Small intestine (tissue), 7 donors: Measurements from ENCODE around the gene MAN2A2. TPM values are rescaled to one million over a fixed set of nuclear protein-coding genes. Genes with fewer than 3 reads are reported as not detected.

Experiments used
- DNase-seq, 2 donors: peaks; one replicate each; pipeline versions ENCODE4 v3.0.0 to v3.0.0-alpha.2; 2013
- FAIRE-seq: peaks from 2 replicates; lab custom pipeline; 2012; peaks lifted over from hg19 to GRCh38; lab: Jason Lieb, UNC
- H3K27ac ChIP-seq, 3 donors: one replicate each; pipeline ENCODE4 v1.5.1; 2013; ENCODE audit warnings: low read length in 2 of 3, mild to moderate bottlenecking in 2 of 3, control low read depth in 1 of 3, inconsistent platforms in 1 of 3, low read depth in 1 of 3, moderate library complexity in 1 of 3
- H3K27me3 ChIP-seq, 3 donors: one replicate each; pipeline ENCODE4 v1.6.1; 2013; ENCODE audit warnings: low read length in 3 of 3, inconsistent platforms in 1 of 3; ENCODE audit not compliant: control insufficient read depth in 3 of 3, insufficient read depth in 3 of 3
- H3K36me3 ChIP-seq, 3 donors: one replicate each; pipeline ENCODE4 v1.6.1; 2013; ENCODE audit warnings: low read length in 3 of 3, inconsistent platforms in 1 of 3, low read depth in 1 of 3, mild to moderate bottlenecking in 1 of 3, moderate library complexity in 1 of 3; ENCODE audit not compliant: control insufficient read depth in 3 of 3, insufficient read depth in 2 of 3
- H3K4me1 ChIP-seq, 3 donors: one replicate each; pipeline ENCODE4 v1.6.1; 2013; ENCODE audit warnings: low read length in 2 of 3, inconsistent platforms in 1 of 3, low read depth in 1 of 3, mild to moderate bottlenecking in 1 of 3, moderate library complexity in 1 of 3; ENCODE audit not compliant: control insufficient read depth in 3 of 3, insufficient read depth in 2 of 3
- H3K4me3 ChIP-seq, 3 donors: one replicate each; pipeline ENCODE4 v1.5.1; 2013; ENCODE audit warnings: low read length in 3 of 3, control low read depth in 1 of 3, inconsistent platforms in 1 of 3, low read depth in 1 of 3, mild to moderate bottlenecking in 1 of 3, moderate library complexity in 1 of 3
- H3K9me3 ChIP-seq, 2 donors: one replicate each; pipeline ENCODE4 v1.6.1; 2013; ENCODE audit warnings: low read depth in 1 of 2, low read length in 1 of 2; ENCODE audit not compliant: control insufficient read depth in 2 of 2, insufficient read depth in 1 of 2
- WGBS, 3 donors: extraction: QIAGEN DNeasy Blood & Tissue Kit; methylation state at CpG; one replicate each; pipeline ENCODE4 v1.1.7; 2013; 5-methylcytosine and 5-hydroxymethylcytosine counted together
- polyA plus RNA-seq, 4 donors: library from polyadenylated mRNA; stranded (reverse) in 3 of 4; unstranded in 1 of 4; fragments of 200-250 nt in 3 of 4; fragments of 120-200 nt in 1 of 4; gene quantifications; one replicate each; pipeline versions ENCODE4 v1.2.1 to v1.2.3, GENCODE V29; 2013
- donor health status: healthy with polysubstance abuse.
- donor health status: control.
- donor health status: control.
- donor health status: Bipolar disorder and iron deficiency.
- donor health status: healthy.

MAN2A2 gene
- polyA plus RNA-seq, 4 donors = 15.1 to 35.1 (median 22.7) TPM

GRCh38 chr15:90884719-90885431 lies 18.2 kb upstream of the MAN2A2 start:
- 46 to 66% (median 62%) methylated on average over 15 to 16 of the region's 16 CpGs for WGBS, 3 donors
- peaks cover 0 to 32% (median 7%) of the 10 kb centered on the region in 3 donors for H3K4me1 ChIP-seq
- H3K27ac ChIP-seq = peak overlapping the region; percentile 63 to 87 (median 83)
- H3K4me3 ChIP-seq = peak overlapping the region; percentile 43 to 56 (median 51)
- H3K27me3 ChIP-seq = no peaks in the 10 kb centered on the region
- H3K36me3 ChIP-seq = peaks cover 0 to 64% (median 4%) of the 10 kb centered on the region in 3 donors
- FAIRE-seq (no peak), DNase-seq (no peak)
- no peaks in the 10 kb centered on the region for H3K9me3 ChIP-seq

GRCh38 chr15:90885432-90886290 lies 17.4 kb upstream of the MAN2A2 start:
- Histone ChIP-seq H3K9me3 (no peaks in the 10 kb centered on the region), H3K27ac (peak overlapping the region; percentile 1 to 87 (median 25)), H3K27me3 (no peaks in the 10 kb centered on the region), H3K4me1 (peaks cover 0 to 32% (median 7%) of the 10 kb centered on the region in 3 donors), H3K36me3 (peaks cover 0 to 63% (median 4%) of the 10 kb centered on the region in 3 donors), H3K4me3 (peak overlapping the region in 1 of 3 donors; percentile 43)
- 45 to 78% (median 58%) methylated on average over 23 of the region's 23 CpGs for WGBS, 3 donors
- no peak for FAIRE-seq
- peak; percentile 60 to 80 for DNase-seq

GRCh38 chr15:90886291-90886614 lies 16.8 kb upstream of the MAN2A2 start:
- FAIRE-seq (no peak), DNase-seq (no peak)
- peaks cover 0 to 32% (median 7%) of the 10 kb centered on the region in 3 donors for H3K4me1 ChIP-seq
- H3K9me3 ChIP-seq = no peaks in the 10 kb centered on the region
- no peaks in the 10 kb centered on the region for H3K27me3 ChIP-seq
- H3K4me3 ChIP-seq = no peak overlapping the region
- 29 to 33% (median 31%) methylated on average over 5 of the region's 5 CpGs for WGBS, 3 donors
- no peak overlapping the region for H3K27ac ChIP-seq
- H3K36me3 ChIP-seq = peaks cover 0 to 63% (median 4%) of the 10 kb centered on the region in 3 donors

GRCh38 chr15:90887037-90887481 lies 16.0 kb upstream of the MAN2A2 start:
- H3K27ac ChIP-seq = no peak overlapping the region
- FAIRE-seq = no peak
- no peak for DNase-seq
- no peaks in the 10 kb centered on the region for H3K9me3 ChIP-seq
- no peaks in the 10 kb centered on the region for H3K27me3 ChIP-seq
- H3K36me3 ChIP-seq = peaks cover 0 to 63% (median 1%) of the 10 kb centered on the region in 3 donors
- H3K4me1 ChIP-seq = peaks cover 0 to 32% (median 7%) of the 10 kb centered on the region in 3 donors
- no peak overlapping the region for H3K4me3 ChIP-seq
- WGBS, 3 donors = 89 to 93% (median 92%) methylated on average over 12 to 13 of the region's 13 CpGs

- H3K9me3 ChIP-seq = no peaks in the 10 kb centered on the region
- 73 to 86% (median 85%) methylated on average over 18 of the region's 18 CpGs for WGBS, 3 donors
- H3K36me3 ChIP-seq = peaks cover 0 to 69% (median 0%) of the 10 kb centered on the region in 3 donors
- no peak overlapping the region for H3K27ac ChIP-seq
- H3K27me3 ChIP-seq = no peaks in the 10 kb centered on the region
- no peak overlapping the region for H3K4me3 ChIP-seq
- DNase-seq (peak in 1 of 2 donors; percentile 20), FAIRE-seq (no peak)
- H3K4me1 ChIP-seq = peaks cover 0 to 18% (median 0%) of the 10 kb centered on the region in 3 donors
Measured at GRCh38 chr15:90889313-90889730, 13.8 kb upstream of the MAN2A2 start.

- H3K4me1 ChIP-seq = peaks cover 0 to 14% (median 0%) of the 10 kb centered on the region in 3 donors
- FAIRE-seq (no peak), DNase-seq (no peak)
- no peaks in the 10 kb centered on the region for H3K9me3 ChIP-seq
- H3K27ac ChIP-seq = no peak overlapping the region
- WGBS, 3 donors = 76 to 89% (median 88%) methylated on average over 22 to 31 of the region's 31 CpGs
- no peaks in the 10 kb centered on the region for H3K27me3 ChIP-seq
- peak overlapping the region in 1 of 3 donors; percentile 4 for H3K4me3 ChIP-seq
- peaks cover 0 to 69% (median 0%) of the 10 kb centered on the region in 3 donors for H3K36me3 ChIP-seq
Measured at GRCh38 chr15:90889736-90890456, 13.2 kb upstream of the MAN2A2 start.

GRCh38 chr15:90890839-90891238 lies 12.3 kb upstream of the MAN2A2 start:
- DNase-seq (no peak), FAIRE-seq (no peak)
- H3K4me3 ChIP-seq = no peak overlapping the region
- 81 to 92% (median 91%) methylated on average over 11 to 12 of the region's 12 CpGs for WGBS, 3 donors
- peaks cover 0 to 5% (median 0%) of the 10 kb centered on the region in 3 donors for H3K4me1 ChIP-seq
- H3K9me3 ChIP-seq = no peaks in the 10 kb centered on the region
- no peaks in the 10 kb centered on the region for H3K27me3 ChIP-seq
- peaks cover 0 to 77% (median 6%) of the 10 kb centered on the region in 3 donors for H3K36me3 ChIP-seq
- no peak overlapping the region for H3K27ac ChIP-seq
